Measurements from ENCODE around the gene CAT. TPM values are rescaled to one million over a fixed set of nuclear protein-coding genes. Genes with fewer than 3 reads are reported as not detected.

CAT gene
- total and polyA plus RNA-seq, 10 donors: 55.2 to 149 (median 110) TPM

DNA sequence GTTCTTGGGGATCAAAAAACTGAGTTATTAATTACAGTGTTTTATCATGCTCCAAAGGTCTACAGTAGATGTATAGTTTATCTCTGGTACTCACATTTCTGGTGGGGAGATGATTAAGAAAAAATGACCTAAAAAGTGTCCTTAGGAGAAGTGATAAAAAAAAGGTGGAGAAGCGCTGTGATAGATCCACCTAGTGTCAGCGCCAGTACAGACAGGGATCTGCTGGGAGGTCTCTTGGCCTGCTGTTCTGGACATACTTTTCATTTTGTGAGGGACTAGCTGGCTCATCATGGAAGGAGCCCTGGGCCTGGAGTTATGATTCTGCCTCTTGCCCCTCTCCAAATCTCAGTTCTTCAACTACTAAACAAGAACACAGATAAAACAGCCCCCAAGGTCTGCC, 71.9 kb downstream of the CAT start:
- Histone ChIP-seq H3K27ac (no peak overlapping the region), H3K4me1 (peaks cover 0 to 4% (median 0%) of the 10 kb centered on the region in 6 donors), H3K36me3 (no peaks in the 10 kb centered on the region), H3K9me3 (no peaks in the 10 kb centered on the region), H3K4me3 (no peak overlapping the region), H3K27me3 (replicated peaks in 1 of 7) (no peaks in the 10 kb centered on the region)
- TF ChIP-seq, protein P1, sequence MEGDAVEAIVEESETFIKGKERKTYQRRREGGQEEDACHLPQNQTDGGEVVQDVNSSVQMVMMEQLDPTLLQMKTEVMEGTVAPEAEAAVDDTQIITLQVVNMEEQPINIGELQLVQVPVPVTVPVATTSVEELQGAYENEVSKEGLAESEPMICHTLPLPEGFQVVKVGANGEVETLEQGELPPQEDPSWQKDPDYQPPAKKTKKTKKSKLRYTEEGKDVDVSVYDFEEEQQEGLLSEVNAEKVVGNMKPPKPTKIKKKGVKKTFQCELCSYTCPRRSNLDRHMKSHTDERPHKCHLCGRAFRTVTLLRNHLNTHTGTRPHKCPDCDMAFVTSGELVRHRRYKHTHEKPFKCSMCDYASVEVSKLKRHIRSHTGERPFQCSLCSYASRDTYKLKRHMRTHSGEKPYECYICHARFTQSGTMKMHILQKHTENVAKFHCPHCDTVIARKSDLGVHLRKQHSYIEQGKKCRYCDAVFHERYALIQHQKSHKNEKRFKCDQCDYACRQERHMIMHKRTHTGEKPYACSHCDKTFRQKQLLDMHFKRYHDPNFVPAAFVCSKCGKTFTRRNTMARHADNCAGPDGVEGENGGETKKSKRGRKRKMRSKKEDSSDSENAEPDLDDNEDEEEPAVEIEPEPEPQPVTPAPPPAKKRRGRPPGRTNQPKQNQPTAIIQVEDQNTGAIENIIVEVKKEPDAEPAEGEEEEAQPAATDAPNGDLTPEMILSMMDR (IDR thresholded peaks at IDR 0.05 in 8 of 11, conservative IDR thresholded peaks at IDR 0.05 in 3 of 11): no peak
- TF ChIP-seq POLR2A (IDR thresholded peaks at IDR 0.05): no peak
- no peak for TF ChIP-seq POLR2AphosphoS5 (IDR thresholded peaks at IDR 0.05)
- WGBS, 5 donors: 87 to 98% (median 96%) methylated on average over 2 of the region's 2 CpGs
- no peak for DNase-seq
- intact Hi-C loops (cut with DNase I; ENCODE audit: low total_unique reads): no loop called here

DNA sequence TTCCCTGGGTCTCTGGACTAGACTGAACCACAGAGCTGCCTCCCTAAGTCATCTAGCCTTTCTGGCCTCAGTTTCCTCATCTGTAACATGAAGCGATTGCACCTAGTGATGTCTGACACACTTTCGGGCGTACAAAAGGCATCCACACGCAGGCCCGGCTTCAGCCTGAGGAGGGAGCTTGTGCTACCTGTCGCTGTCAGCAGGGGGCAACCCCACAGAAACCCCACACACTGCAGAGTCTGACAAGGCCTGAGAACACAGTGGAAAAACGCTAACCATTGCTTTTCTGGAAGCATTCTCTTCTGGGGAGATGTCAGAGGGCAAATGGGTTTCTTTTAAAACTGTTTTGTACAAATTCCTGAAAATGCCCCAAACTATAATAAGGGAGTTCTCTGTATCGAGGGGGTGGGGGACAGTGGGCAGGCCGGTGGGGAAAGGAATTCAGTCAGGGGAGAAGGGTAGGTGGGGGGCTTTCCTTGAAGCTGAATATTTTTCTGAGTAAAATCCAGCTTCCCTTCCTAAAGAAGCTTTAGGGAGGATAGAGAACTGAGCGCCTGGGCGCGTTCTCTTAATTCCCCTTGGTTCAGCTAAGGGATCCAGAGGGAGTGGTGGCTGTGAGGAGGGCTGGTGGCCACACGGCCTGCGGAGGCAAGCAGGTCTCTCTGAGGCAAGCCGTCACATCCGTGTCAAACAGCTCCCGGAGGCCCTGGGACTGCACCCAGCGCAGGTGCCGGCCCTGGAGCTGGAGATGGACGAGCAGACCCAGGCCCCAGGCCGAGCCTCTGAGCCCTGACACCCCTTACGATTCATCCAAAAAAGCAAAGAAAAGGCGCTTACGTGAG, 74.3 kb downstream of the CAT start:
- intact Hi-C loops (cut with DNase I; ENCODE audit: low total_unique reads): no loop called here
- no peaks in the 10 kb centered on the region for H3K36me3 ChIP-seq
- DNase-seq: peak; percentile 82
- whole genome bisulfite sequencing, 5 donors: 66 to 77% (median 70%) methylated on average over 23 to 24 of the region's 24 CpGs
- H3K4me3 ChIP-seq: no peak overlapping the region
- H3K27me3 ChIP-seq (replicated peaks in 1 of 7): no peaks in the 10 kb centered on the region
- H3K27ac ChIP-seq: no peak overlapping the region
- peaks cover 0 to 4% (median 0%) of the 10 kb centered on the region in 6 donors for H3K4me1 ChIP-seq
- H3K9me3 ChIP-seq: no peaks in the 10 kb centered on the region
- TF ChIP-seq POLR2AphosphoS5 (IDR thresholded peaks at IDR 0.05): no peak
- TF ChIP-seq, protein P1 (IDR thresholded peaks at IDR 0.05 in 8 of 11, conservative IDR thresholded peaks at IDR 0.05 in 3 of 11): peak; percentile 32 to 77 (median 64)

DNA sequence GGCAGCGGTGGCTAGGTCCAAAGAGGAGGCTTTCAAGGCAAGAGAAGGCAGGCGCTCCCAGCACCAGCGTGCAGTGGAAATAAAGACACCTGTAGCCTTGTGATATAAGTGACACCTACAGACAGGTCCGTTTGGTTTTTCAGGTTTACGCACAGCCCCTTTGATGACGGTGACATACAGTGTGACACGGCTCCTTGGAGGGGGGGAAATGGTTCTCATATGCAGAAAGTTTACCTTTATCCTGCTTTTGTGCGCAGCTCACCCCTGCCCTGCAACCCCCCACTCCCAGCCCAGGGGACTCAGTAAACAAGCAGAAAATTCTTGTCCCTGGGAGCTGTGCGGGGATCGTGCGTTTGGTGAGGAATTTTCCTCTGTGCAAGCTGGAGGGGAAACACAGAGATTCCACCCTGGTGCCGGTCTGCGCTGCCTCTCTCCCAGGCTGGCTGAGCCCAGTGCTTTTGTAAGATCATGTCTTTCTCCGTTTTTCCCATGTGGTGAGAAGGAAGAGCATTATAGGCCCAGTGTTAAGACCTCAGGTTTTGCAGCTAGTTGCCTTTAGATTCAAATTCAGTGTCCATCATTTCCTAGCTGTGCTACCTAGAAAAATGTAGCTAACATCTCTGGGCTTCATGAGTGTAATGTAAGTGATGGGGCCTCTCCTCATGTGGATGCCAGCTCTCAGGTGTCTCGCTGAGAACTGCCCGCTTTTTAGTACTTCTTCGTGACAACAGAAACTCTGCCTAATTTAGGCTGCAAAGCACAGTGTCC, 75.1 kb downstream of the CAT start, which contains the start of gene ELF5:
ELF5 (minus strand) TSS at position 113 of the 768 bp plus-strand sequence. CDS start 8,045 bp downstream, outside the sequence.
- Histone ChIP-seq H3K9me3 (no peaks in the 10 kb centered on the region), H3K27ac (no peak within 1 kb of the TSS), H3K4me3 (no peak within 1 kb of the TSS), H3K36me3 (no peaks in the 10 kb centered on the region), H3K27me3 (replicated peaks in 1 of 7) (no peaks in the 10 kb centered on the region), H3K4me1 (peaks cover 0 to 4% (median 0%) of the 10 kb centered on the region in 6 donors)
- no peak for TF ChIP-seq POLR2AphosphoS5 (IDR thresholded peaks at IDR 0.05)
- TF ChIP-seq POLR2A (IDR thresholded peaks at IDR 0.05): no peak
- TF ChIP-seq, protein P1 (IDR thresholded peaks at IDR 0.05 in 8 of 11, conservative IDR thresholded peaks at IDR 0.05 in 3 of 11): no peak
- no peak for DNase-seq
- WGBS, 5 donors: 86 to 91% (median 87%) methylated on average over 17 of the region's 17 CpGs
- intact Hi-C loops (cut with DNase I; ENCODE audit: low total_unique reads): no loop called here

DNA sequence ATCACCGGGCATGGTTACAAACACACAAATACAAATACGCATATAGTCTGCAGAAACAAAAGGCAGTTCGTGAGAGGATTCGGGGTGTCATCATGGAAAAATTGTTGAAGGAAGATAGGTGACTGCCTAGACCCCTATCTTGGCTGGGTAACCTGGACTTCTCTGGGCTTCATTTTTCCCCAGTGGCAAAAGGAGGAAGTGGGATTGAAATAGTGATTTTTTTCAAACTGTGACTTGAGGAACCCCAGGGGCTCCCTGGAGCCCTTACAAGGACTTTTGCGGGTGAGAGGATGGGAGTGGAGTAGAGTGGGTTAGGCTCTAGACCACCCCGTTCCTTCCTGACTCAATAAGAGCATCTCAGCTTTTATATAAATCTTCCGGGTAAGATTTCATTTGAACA, 75.9 kb downstream of the CAT start:
- no peaks in the 10 kb centered on the region for H3K36me3 ChIP-seq
- TF ChIP-seq POLR2A (IDR thresholded peaks at IDR 0.05): no peak
- no peak for TF ChIP-seq POLR2AphosphoS5 (IDR thresholded peaks at IDR 0.05)
- no peaks in the 10 kb centered on the region for H3K9me3 ChIP-seq
- 81 to 90% (median 88%) methylated on average over 7 of the region's 7 CpGs for WGBS, 5 donors
- no peak overlapping the region for H3K4me3 ChIP-seq
- H3K4me1 ChIP-seq: peaks cover 0 to 4% (median 0%) of the 10 kb centered on the region in 6 donors
- intact Hi-C loops (cut with DNase I; ENCODE audit: low total_unique reads): no loop called here
- no peak overlapping the region for H3K27ac ChIP-seq
- no peaks in the 10 kb centered on the region for H3K27me3 ChIP-seq (replicated peaks in 1 of 7)
- DNase-seq: no peak
